Endothelial cell of umbilical vein (primary cell): ENCODE results near the gene CECR2. TPM values are rescaled to one million over a fixed set of nuclear protein-coding genes. Genes with fewer than 3 reads are reported as not detected.

Experiments
- BruUV-seq: library from RNA; stranded (reverse); fragments of 400-500 nt; replicated peaks from 2 replicates; lab custom pipeline; 2021; lab: Mats Ljungman, UMichigan
- CTCF ChIA-PET: fragments of 300-600, 350-600 bp; sonication (Branson Sonifier 250); formaldehyde crosslinking; loops from one replicate; lab custom pipeline; 2021; ENCODE audit warnings: antibody characterized with exemption, inconsistent platforms; lab: Charles Lee
- POLR2A ChIA-PET: fragments of 300-600, 350-600 bp; sonication (Branson Sonifier 250); formaldehyde crosslinking; loops from one replicate; lab custom pipeline; 2021; ENCODE audit warnings: antibody characterized with exemption, inconsistent platforms; lab: Charles Lee
- DNase-seq: peaks from one replicate; pipeline ENCODE4 v3.0.0-alpha.2; 2011; ENCODE audit warnings: low read depth, low spot score
- FAIRE-seq: peaks from 2 replicates; lab custom pipeline; 2011; peaks lifted over from hg19 to GRCh38; lab: Jason Lieb, UNC
- H2AFZ ChIP-seq: 2 replicates; pipeline ENCODE4 v1.6.0; 2012; ENCODE audit warnings: low read depth, low read length, control low read depth, inconsistent platforms
- H3K27ac ChIP-seq: 2 replicates; pipeline ENCODE4 v1.5.1; 2011; ENCODE audit warnings: low read depth, mild to moderate bottlenecking, control low read depth, low read length, moderate library complexity; ENCODE audit not compliant: insufficient read depth
- H3K27me3 ChIP-seq, 2 experiments: 2 replicates each; pipeline versions ENCODE4 v1.6.0 to v1.6.1; 2011; ENCODE audit warnings: low read length in 2 of 2, mixed read lengths in 1 of 2; ENCODE audit not compliant: control insufficient read depth in 2 of 2, insufficient read depth in 2 of 2
- H3K36me3 ChIP-seq, 2 experiments: 2 replicates in 1 of 2; 3 replicates in 1 of 2; pipeline ENCODE4 v1.5.1; 2011; ENCODE audit warnings: low read length in 2 of 2, mild to moderate bottlenecking in 1 of 2, moderate library complexity in 1 of 2; ENCODE audit not compliant: control insufficient read depth in 2 of 2, insufficient read depth in 2 of 2; ENCODE audit errors: extremely low read depth in 1 of 2
- H3K4me1 ChIP-seq: 3 replicates; pipeline ENCODE4 v1.5.1; 2011; ENCODE audit warnings: mild to moderate bottlenecking, low read length; ENCODE audit not compliant: control insufficient read depth, insufficient read depth; ENCODE audit errors: extremely low read depth
- H3K4me2 ChIP-seq: 2 replicates; pipeline ENCODE4 v1.6.1; 2011; ENCODE audit warnings: low read length, control low read depth, mixed read lengths; ENCODE audit not compliant: insufficient read depth
- H3K4me3 ChIP-seq, 3 experiments: fragments of 200-600 bp in 1 of 3; sonication (generic), shearing (Covaris generic) in 1 of 3; replicated peaks in 1 of 3; 2 replicates each; pipeline ENCODE4 v1.5.1; 2011 to 2016; ENCODE audit warnings: control low read depth in 3 of 3, low read length in 3 of 3, mild to moderate bottlenecking in 2 of 3, inconsistent platforms in 1 of 3, low read depth in 1 of 3, moderate library complexity in 1 of 3; ENCODE audit not compliant: insufficient read depth in 1 of 3
- H3K79me2 ChIP-seq: 2 replicates; pipeline ENCODE4 v1.6.0; 2012; ENCODE audit warnings: low read length, inconsistent platforms; ENCODE audit not compliant: control insufficient read depth, insufficient read depth
- H3K9ac ChIP-seq: replicated peaks from 2 replicates; pipeline ENCODE3; 2011; ENCODE audit warnings: low read length, control low read depth; ENCODE audit not compliant: insufficient read depth; ENCODE audit errors: extremely low read depth
- H3K9me1 ChIP-seq: replicated peaks from 3 replicates; pipeline ENCODE4 v1.6.0; 2011; ENCODE audit warnings: mild to moderate bottlenecking, low read length; ENCODE audit not compliant: control insufficient read depth, insufficient read depth; ENCODE audit errors: extremely low read depth
- H3K9me3 ChIP-seq: replicated peaks from 2 replicates; pipeline ENCODE4 v1.5.1; 2012; ENCODE audit warnings: low read length, inconsistent platforms; ENCODE audit not compliant: control insufficient read depth, insufficient read depth
- H4K20me1 ChIP-seq: replicated peaks from 2 replicates; pipeline ENCODE3; 2011; ENCODE audit warnings: mild to moderate bottlenecking, low read length; ENCODE audit not compliant: control insufficient read depth, insufficient read depth; ENCODE audit errors: extremely low read depth
- EZH2 ChIP-seq: IDR thresholded peaks from 2 replicates; pipeline ENCODE4 v1.6.1; 2012; ENCODE audit warnings: borderline replicate concordance, low read depth, mild to moderate bottlenecking, moderate library complexity, low read length, inconsistent platforms; ENCODE audit not compliant: severe bottlenecking
- GATA2 ChIP-seq: IDR thresholded peaks from 2 replicates; pipeline ENCODE4 v1.7.0; 2011; ENCODE audit warnings: low read depth, mild to moderate bottlenecking, moderate library complexity, mixed read lengths, low read length; ENCODE audit not compliant: insufficient read length, insufficient read depth
- JUN ChIP-seq: IDR thresholded peaks from 2 replicates; pipeline ENCODE4 v1.6.1; 2011; ENCODE audit warnings: borderline replicate concordance, low read depth; ENCODE audit not compliant: insufficient read length, insufficient read depth
- MYC ChIP-seq: IDR thresholded peaks from one replicate; pipeline ENCODE4 v1.6.1; 2011; ENCODE audit warnings: mild to moderate bottlenecking, low read depth, low read length
- POLR2A ChIP-seq: IDR thresholded peaks from 2 replicates; pipeline ENCODE4 v1.6.1; 2012; ENCODE audit warnings: low read depth, mild to moderate bottlenecking, control low read depth, low read length
- dilution Hi-C: fragments of 300-500 bp; cut with MboI; formaldehyde crosslinking; loops from one replicate; pipeline ENCODE4 v1.15.0; 2019; ENCODE audit warnings: low sequenced_read_pairs; ENCODE audit not compliant: extremely low pct_ligation_motif_present
- intact Hi-C: fragments of 100-400 bp; cut with micrococcal nuclease; formaldehyde crosslinking; loops from one replicate; pipeline ENCODE4 v1.10.0; 2022
- polyA plus RNA-seq, 4 experiments: library from polyadenylated mRNA; depleted of rRNA in 3 of 4; stranded (reverse) in 3 of 4; unstranded in 1 of 4; fragments of >200 nt; gene quantifications; 2 replicates each; pipeline versions ENCODE4 v1.2.1 to v1.2.3, GENCODE V29; 2011 to 2012; ENCODE audit warnings: missing spikeins in 1 of 4
- total RNA-seq: library from RNA; stranded (reverse); gene quantifications from 2 replicates; pipeline ENCODE4 v1.2.3, GENCODE V29; 2021

Gene CECR2
- total and polyA plus RNA-seq, 2 donors (not counting 3 experiments of a cell fraction or from before 2014, with no cell fraction given) = 0.01 TPM; not detected in 1

GRCh38 chr22:17559188-17559587 is 189.9 kb downstream of the CECR2 start:
- ChIA-PET CTCF (interaction anchor here (0.7 to 3.1 kb wide), 23 partner anchors 11 to 518 kb away, joined by 3 to 38 read pairs (median 4); partner anchors contain the start of gene PEX26), POLR2A (no interaction called here)
- no peaks in the 10 kb centered on the region for H3K9me1 ChIP-seq
- H3K79me2 ChIP-seq = no peaks in the 10 kb centered on the region
- H2AFZ ChIP-seq = no peak overlapping the region
- DNase-seq = no peak
- H3K4me1 ChIP-seq = no peaks in the 10 kb centered on the region
- intact Hi-C loops = loop anchor here (2.0 to 10.0 kb wide), 2 partner anchors 146 to 518 kb away; partner anchors contain the start of gene PEX26
- TF ChIP-seq POLR2A (no peak), GATA2 (no peak), MYC (no peak)
- no peaks in the 10 kb centered on the region for H3K9me3 ChIP-seq
- no peak overlapping the region for H3K4me2 ChIP-seq
- H3K9ac ChIP-seq = no peak overlapping the region
- peaks cover 6 to 7% of the 10 kb centered on the region in 2 experiments for H3K27me3 ChIP-seq
- FAIRE-seq = no peak
- H3K27ac ChIP-seq = no peak overlapping the region
- H3K4me3 ChIP-seq = no peak overlapping the region
- BruUV-seq = no TSS peak
- no peaks in the 10 kb centered on the region for H3K36me3 ChIP-seq
- dilution Hi-C loops = no loop called here
- no peaks in the 10 kb centered on the region for H4K20me1 ChIP-seq

DNA sequence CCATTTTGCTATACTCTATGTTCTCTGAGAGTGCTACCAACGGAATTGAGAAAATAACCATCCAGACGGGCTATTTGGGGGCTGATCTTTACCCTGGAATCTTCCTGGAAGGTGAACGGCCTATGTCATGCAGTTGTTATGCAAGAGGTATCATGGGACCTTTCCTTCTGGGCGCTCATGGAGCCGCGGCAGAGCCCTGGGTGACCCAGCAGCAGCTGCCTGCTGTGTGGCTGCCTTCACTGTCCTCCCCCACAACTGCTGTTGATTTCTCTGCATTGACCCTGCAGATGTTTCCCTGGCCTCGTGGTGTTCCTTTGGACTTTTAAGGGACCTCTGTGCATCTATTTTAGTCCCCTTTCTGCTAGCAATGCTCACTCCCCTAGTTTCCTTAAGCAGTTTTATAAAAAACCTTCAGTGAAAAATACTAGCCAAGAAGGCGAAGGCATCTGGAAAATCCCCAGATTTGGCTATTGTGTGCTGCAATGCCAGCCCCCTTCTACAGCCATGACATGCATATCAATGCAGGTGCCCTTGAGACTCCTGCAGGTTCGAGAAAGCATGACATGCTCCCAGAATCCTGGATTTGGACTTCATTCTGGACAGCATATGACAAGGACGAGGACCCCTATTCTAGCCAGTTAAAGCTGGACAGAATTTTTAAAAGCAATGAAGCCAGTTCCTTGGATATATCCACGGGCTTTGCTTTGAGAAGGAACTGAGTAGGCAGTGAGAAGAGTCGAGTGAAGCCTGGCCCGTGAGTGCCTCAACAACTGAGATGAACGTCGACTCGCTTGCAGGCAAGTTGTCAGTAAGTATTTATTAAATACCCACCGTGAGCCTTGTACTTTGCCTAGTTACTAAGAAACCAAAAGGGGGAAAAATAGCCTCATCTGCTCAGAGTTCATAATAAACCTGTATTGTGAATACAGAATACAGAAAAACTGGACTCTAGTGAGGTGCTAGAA is 193.9 kb downstream of the CECR2 start, which contains the start of gene SLC25A18:
TSS of gene SLC25A18 (plus strand) at position 593 of the 965 bp plus-strand sequence. CDS start 16,447 bp downstream, outside the sequence.
- Histone ChIP-seq H2AFZ (no peak within 1 kb of the TSS), H3K36me3 (no peaks in the 10 kb centered on the region), H3K27me3 (peaks cover 3 to 6% of the 10 kb centered on the region in 2 experiments), H3K27ac (no peak within 1 kb of the TSS), H3K79me2 (no peaks in the 10 kb centered on the region), H3K4me3 (no peak within 1 kb of the TSS), H3K9ac (no peak within 1 kb of the TSS), H3K9me1 (no peaks in the 10 kb centered on the region), H4K20me1 (no peaks in the 10 kb centered on the region), H3K9me3 (no peaks in the 10 kb centered on the region), H3K4me2 (no peak within 1 kb of the TSS), H3K4me1 (no peaks in the 10 kb centered on the region)
- POLR2A ChIA-PET = no interaction called here
- TF ChIP-seq GATA2 (no peak), EZH2 (no peak), JUN (no peak)
- no TSS peak for BruUV-seq
- DNase-seq = no peak
- dilution Hi-C loops = no loop called here
- CTCF ChIA-PET = no interaction called here
- no peak for FAIRE-seq
- intact Hi-C loops = no loop called here
